ENCODE measurements around the gene TNFRSF19.

TNFRSF19 gene

GRCh38 chr13:23608138-23608537 lies 37.9 kb downstream of the TNFRSF19 start:
- DNase-seq (ENCODE audit: low read depth) = no peak

GRCh38 chr13:23608701-23609413 lies 38.6 kb downstream of the TNFRSF19 start:
- DNase-seq (ENCODE audit: low read depth) = no peak

DNA sequence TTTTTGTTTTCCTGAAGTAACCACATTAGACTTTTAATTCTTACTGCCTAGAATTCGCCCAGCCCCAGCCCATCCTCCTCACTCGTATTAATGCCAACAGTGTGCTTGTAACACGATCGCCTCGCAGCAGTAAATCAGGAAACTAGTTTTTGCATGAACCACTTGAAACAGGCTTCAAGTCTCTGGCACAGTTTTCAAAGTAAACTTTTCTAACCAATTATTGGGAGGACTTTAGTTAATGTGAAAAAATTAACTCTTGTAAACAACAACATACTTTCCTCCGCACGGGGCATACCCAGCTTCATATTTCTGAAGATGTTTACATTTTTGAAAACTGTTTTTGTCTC lies 39.2 kb downstream of the TNFRSF19 start:
- peak; percentile 55 for DNase-seq (ENCODE audit: low read depth)

DNA sequence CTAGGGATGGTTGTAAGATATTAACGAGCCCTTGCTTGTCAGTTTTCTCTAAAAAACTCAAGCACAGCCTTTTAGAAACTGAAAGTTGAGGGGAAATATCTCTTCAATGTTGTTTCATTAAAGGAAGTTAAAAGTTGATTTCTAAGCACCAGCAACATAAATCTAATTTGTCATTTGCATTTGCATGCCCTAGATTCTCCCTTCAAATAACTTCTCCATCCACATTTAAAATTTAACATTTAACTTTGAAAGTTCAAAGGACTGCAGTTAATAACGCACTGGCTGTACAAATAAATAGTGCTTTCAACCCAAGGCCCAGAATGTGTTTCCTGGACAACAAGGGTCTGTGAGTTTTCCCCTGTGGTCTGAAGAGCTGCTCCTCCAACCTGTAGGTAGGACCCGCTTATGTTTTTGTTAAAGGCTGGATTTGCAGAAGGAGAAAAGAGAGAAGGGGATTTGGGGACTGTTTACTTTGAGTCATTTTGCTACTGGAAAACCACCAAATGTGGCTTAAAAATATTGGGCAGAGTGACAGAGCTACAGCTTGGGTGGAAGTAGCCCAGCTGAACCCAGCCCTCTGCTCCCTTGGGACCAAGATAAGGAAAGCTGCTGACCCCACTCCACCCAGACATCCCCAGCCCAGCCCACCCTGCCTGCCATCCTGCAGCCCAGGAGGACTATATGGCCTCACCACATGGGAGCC lies 39.8 kb downstream of the TNFRSF19 start:
- DNase-seq (ENCODE audit: low read depth) = no peak

DNA sequence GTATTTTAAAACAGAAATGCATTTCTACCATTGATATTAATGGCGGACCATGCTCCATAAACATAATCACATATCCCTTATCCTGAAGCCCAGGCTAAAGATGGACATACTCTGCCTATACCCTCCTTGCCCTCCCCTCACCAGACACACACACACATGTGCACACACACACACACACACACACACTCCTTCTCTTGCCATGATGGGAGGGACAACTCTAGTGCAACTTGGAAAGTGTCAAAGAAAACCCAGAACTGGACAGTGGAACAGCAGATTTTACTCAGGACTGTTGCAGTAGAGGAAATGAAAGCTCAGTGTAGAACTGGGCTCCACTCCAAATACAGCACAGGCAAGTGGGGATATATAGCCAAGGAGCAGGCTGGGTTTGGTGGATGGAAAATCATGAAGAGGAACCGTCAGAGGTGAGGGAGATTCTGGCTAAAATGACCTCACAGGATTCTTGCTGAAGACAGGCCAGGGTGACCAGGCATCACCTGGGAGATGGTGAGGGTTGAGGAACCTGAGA lies 40.8 kb downstream of the TNFRSF19 start:
- no peak for DNase-seq (ENCODE audit: low read depth)

- DNase-seq (ENCODE audit: low read depth) = no peak
Measured at GRCh38 chr13:23612182-23612581, 42.0 kb downstream of the TNFRSF19 start.

DNA sequence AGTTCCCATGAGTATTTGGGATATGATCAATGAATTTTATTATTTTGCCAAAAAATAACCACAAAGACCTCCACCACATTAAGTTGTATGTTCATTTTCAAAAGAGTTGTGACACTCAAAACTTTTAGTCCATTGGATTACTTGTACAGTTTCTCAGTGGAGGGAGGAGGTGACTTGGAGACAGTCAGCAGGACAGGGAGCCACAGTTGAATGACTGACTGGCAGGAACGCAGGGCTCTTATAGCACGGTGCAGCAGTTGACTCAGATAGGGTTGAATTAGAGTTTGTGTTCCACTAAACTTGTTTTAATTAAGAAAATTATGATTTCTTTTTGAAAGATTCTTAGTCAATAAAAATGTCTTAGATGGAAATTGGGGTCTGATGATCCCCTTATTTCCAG lies 42.5 kb downstream of the TNFRSF19 start:
- DNase-seq (ENCODE audit: low read depth) = no peak

DNA sequence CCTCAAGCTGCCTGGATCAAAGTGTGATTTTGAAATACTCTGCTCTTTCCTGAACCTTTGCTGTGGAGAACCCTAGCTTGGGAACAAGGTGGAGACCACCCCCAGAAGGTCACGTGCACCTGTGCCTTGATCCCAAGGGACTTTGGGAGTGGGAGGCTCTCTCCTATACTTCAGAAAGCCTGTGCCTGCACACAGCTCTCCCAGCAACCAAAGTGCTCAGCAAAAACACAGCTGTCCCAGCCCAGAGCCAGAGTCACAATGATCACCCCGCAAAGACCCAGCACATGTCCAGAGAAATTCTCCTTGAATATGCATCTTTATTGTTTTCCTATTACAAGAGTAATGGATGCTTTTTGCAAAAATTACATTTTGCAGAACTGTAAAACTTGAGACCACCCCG lies 43.4 kb downstream of the TNFRSF19 start:
- no peak for DNase-seq (ENCODE audit: low read depth)

- peak; percentile 7 for DNase-seq (ENCODE audit: low read depth)
Measured at GRCh38 chr13:23615395-23616081, 45.3 kb downstream of the TNFRSF19 start.

DNA sequence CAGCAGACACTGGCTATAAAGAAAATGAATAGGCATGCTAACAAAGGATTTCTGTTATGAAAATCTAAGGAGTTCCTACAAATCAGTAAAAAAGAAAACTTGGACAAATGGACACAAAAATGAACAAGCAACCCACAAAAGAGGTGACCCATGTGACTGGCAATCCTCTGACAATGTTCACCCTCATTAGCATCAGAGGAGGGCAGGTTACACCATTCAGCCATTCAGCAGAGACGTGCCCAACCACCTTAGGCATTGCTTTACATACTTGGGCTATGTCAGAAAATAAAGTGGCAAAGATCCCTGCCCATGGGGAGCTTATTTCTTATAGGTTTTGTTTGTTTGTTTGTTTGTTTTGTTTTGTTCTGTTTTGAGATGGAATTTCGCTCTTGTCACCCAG lies 46.0 kb downstream of the TNFRSF19 start:
- no peak for DNase-seq (ENCODE audit: low read depth)

GRCh38 chr13:23617551-23618024 lies 47.4 kb downstream of the TNFRSF19 start:
- DNase-seq (ENCODE audit: low read depth) = peak; percentile 91

DNA sequence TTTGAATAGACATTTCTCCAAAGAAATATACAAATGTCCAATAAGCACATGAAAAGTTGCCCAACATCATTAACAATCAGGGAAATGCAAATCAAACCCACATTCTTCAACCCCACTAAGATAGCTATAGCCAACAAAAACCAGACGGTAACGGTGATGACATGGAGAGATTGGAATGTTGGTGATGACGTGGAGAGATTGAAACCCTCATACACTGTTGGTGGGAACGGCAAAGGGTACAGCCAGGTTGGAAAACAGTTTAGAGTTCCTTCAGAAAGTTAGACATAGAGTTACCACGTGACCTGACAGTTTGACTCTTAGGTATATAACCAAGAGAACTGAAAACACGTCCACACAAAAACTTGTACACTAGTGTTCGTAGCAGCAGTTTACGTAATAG lies 48.1 kb downstream of the TNFRSF19 start:
- peak; percentile 99 for DNase-seq (ENCODE audit: low read depth)

DNA sequence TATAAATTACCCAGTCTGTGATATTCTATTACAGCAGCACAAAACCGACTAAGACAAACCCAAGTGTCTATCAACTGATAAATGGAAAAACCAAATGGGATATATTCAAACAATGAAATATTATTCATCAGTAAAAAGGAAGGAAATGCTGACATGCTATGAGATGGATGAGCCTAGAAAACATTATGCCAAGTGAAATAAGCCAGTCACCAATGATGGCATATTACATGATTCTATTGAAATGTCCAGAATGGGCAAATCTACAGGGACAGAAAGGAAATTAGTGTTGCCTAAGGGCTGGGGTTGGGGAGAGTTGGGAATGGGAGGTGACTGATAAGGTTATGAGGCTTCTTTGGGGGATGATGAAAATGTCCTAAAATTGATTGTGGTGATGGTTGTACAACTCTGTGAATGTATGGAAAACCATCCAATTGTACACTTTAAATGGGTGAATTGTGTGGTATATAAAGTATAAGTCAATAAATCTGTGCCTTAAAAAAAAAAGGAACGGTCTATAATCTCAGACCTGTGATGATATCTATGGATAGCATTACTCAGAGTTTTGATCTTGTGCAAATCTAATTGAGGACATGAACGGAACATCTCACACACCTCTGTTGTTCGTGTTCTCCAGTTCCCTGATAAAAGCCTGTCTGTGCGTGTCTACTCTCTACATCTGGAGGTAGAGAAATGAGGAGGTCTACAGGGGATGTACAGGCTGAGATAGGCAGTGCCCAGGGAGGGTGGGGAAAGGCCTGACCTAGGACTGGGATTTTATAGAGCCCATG lies 49.0 kb downstream of the TNFRSF19 start:
- DNase-seq (ENCODE audit: low read depth) = no peak

DNA sequence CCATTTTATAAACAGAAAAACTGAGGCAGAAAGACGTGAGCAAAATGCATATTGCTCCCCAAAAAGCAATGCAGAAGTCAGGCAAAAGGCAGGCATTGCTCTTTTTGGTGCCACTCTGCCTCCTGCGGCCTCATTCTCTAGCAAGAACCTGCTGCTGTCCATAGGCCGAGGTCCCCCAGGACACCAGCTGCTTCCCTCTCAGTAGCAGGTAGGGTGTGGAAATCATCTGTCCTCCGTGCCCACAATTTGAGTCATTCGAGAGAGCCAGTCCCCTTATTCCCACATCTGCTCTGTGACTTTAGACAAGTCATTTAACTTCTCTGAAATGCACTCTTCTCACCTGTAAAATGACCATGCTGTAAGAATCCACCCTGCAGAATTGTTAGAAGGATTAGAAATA lies 50.0 kb downstream of the TNFRSF19 start:
- DNase-seq (ENCODE audit: low read depth) = no peak

DNA sequence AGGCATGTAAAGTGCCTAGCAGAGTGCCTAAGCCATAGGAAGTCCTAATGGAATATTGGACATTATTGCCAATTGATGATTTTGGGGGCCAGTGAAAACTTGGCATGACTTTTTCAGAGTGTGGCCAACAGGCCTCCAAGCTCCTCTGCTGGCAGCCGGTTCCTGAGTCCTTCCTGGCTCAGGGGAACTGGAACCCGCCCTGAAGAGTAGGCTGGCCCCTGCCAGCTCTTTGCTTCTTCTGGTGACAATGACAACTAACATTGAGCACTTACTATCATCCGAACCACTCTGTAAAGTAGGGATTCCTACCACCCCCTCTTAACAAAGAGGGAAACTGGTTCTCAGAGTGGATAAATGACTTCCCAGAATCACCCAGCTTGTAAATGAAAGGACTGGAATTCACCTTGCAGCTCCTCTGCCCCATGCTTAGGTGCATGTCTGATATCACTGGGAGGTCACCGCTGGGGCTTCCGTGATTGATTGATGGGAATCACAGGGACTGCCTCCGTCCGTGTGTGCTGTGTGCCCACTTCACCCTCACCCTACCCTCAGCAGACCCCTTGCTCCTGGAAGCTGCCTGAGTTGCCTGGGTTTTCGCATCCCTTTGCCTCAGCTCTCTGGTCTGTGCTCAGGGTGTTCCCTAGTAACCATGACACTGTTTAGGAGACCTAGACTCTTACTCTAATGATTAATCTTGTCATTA lies 50.6 kb downstream of the TNFRSF19 start:
- no peak for DNase-seq (ENCODE audit: low read depth)

DNA sequence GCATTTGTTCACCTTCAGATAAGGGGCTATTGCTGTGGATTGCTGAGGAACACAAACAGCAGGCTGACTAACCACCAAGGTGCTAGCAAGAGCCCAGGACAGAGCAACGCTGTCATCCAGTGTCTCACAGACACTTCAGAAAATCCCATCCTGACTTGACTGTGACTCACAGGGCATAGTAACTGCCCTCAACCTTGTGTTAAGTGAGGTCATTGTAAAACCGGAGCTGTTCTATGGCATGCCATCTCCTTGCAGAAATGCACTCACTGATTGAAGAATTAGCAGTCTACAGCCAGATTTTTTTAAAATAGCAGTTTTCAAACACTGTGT lies 51.1 kb downstream of the TNFRSF19 start:
- peak; percentile 87 for DNase-seq (ENCODE audit: low read depth)

DNA sequence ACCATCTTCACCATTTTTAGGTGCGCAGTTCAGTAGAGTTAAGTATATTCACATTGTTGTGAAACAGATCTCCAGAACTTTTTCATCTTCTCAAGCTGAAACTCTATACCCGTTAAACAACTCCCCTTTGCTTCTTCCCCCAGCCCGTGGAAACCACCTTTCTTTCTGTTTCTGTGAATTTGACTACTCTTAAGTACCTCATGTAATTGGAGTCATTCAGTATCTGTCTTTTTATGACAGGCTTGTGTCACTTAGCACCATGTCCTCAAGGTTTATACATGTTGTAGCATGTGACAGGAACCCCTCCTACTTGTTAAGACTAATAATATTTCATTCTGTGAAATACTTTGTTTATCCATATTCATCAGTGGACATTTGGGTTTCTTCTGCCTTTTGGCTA lies 52.8 kb downstream of the TNFRSF19 start:
- no peak for DNase-seq (ENCODE audit: low read depth)

DNA sequence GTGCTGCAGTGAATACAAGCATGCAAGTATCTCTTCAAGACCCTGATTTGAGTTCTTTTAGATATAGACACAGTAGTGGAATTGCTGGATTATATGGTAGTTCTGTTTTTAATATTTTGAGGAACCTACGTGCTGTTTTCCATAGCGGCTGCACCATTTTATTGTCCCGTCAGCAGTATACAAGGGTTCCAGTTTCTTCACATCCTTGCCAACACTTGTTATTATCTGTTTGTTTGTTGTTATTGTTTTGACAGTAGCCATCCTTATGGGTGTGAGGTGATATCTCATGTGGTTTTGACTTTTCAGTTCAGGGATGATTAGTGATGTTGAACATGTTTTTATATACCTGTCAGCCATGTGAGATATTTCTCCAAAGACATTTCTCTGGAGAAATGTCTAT lies 53.2 kb downstream of the TNFRSF19 start:
- no peak for DNase-seq (ENCODE audit: low read depth)

- no peak for DNase-seq (ENCODE audit: low read depth)
Measured at GRCh38 chr13:23626700-23627099, 56.5 kb downstream of the TNFRSF19 start.

GRCh38 chr13:23627410-23627809 lies 57.2 kb downstream of the TNFRSF19 start:
- DNase-seq (ENCODE audit: low read depth) = no peak

DNA sequence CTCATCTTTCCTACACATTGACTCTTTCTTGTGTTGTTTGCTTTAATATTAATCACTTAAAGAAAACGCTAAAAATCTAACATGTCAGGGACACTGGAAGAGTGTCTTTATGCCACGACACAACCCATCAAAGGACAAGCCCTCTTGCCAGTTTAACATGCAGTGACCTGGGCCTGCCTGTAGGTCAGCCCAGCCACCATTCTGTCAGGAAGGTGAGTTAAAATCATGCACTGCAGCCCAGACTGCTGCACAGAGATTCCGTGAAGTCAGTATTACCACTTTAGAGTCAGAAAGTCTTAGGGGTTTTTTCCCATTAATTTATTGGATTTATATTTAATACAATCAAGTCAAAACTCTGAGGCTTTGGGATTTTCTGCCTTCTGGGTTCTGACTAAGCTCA lies 58.0 kb downstream of the TNFRSF19 start:
- no peak for DNase-seq (ENCODE audit: low read depth)

All from amniotic epithelial cell (primary cell).